Fibroblast of lung (primary cell): ENCODE results near the gene MAP7D2.
"Not testable (repeated sequence)": the region's sequence is repeated elsewhere in the genome, so short reads cannot be mapped to it uniquely, and the experiment has no call there.

Experiments used
- CTCF ChIP-seq, 2 donors: IDR thresholded peaks in 1 of 2; conservative IDR thresholded peaks in 1 of 2; 1 replicate in 1 of 2; 2 replicates in 1 of 2; pipeline ENCODE4 v1.5.1; 2011 to 2012; ENCODE audit warnings: low read length in 2 of 2, control low read depth in 1 of 2, inconsistent platforms in 1 of 2, low read depth in 1 of 2, mild to moderate bottlenecking in 1 of 2
- EZH2 ChIP-seq: IDR thresholded peaks from 2 replicates; pipeline ENCODE4 v1.5.1; 2012; ENCODE audit warnings: low read length, control low read depth, mild to moderate bottlenecking; ENCODE audit errors: missing control alignments

- not testable (repeated sequence) for TF ChIP-seq CTCF (conservative IDR thresholded peaks at IDR 0.05 in 1 of 2, IDR thresholded peaks at IDR 0.05 in 1 of 2; ENCODE audit: low read depth in 1 of 2, low read length in 2 of 2); EZH2
These were observed 45.8 kb upstream of the MAP7D2 start for GRCh38 chrX:20162516-20162915.
